ENCODE data around the gene DIS3L.
"Not testable (repeated sequence)": the region's sequence is repeated elsewhere in the genome, so short reads cannot be mapped to it uniquely, and the experiment has no call there.

The DIS3L gene

DNA sequence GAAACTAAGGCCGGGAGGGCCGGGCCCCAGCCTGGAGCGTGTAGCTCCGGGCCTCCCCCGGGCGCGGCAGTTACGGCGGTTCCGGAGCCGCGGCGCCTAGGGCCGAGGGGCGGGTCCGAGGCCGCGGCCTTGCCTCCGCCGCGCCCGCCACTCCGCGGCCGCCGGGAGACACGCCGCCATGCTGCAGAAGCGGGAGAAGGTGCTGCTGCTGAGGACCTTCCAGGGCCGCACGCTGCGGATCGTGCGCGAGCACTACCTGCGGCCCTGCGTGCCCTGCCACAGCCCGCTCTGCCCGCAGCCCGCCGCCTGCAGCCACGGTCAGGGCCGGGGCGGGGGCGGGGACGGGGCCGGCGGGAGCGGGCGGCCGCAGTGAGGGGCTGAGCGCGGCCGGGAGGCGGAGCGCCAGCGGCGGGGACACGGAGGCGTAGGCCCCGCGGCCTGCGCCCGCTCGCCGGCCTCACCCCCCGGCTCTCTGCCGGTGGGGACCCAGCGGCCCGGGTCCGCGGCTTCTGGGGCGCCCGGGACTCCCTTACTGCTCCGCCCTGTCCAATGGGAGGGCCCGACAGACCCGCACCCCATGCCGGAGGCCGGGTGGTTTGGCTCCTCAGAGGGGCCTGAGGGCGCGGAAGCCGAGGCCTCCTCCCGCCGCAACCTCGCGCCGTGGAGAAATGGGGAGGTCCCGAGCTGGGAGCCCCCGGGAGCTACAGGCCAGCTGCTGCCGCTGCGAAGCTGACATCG is at the start of gene DIS3L:
Gene DIS3L (plus strand): TSS at position 150 of the 738 bp plus-strand sequence. CDS start 29 bp downstream, at position 179.
- DNase-seq (ENCODE audit: low spot score): peak; percentile 74

DNA sequence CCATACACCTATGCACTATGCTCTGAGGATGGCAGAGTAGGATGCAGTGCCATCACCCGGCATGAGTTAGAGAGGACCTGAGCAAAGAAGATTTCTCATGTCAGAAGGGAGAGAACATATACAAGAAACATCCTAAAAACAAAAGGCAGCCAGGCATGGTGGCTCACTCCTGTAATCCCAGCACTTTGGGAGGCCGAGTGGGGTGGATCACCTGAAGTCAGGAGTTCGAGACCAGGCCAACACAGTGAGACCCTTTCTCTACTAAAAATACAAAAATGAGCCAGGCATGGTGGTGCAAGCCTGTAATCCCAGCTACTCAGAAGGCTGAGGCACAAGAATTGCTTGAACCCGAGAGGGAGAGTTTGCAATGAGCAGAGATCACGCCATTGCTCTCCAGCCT is 47.5 kb upstream of the DIS3L start:
- DNase-seq (ENCODE audit: low spot score): not testable (repeated sequence)

DNA sequence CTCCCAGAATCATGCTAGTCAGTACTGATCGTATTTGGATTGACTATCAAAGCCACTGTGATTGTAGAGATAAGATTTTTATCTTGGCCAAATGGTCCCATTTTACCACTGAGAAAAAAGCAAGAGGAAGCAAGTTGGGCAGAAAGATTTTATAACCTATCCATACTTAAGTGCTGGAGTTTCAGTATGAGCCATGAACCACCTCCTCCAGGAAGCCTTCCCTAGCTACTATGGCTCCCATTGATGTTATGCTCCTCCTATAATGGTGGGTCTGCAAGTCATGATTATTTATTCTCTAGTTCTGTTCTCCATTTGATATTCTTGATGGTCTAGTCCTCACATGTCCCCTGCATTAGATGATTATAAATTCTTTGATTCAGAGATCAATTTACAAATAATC is 46.4 kb upstream of the DIS3L start:
- DNase-seq (ENCODE audit: low spot score): no peak

DNA sequence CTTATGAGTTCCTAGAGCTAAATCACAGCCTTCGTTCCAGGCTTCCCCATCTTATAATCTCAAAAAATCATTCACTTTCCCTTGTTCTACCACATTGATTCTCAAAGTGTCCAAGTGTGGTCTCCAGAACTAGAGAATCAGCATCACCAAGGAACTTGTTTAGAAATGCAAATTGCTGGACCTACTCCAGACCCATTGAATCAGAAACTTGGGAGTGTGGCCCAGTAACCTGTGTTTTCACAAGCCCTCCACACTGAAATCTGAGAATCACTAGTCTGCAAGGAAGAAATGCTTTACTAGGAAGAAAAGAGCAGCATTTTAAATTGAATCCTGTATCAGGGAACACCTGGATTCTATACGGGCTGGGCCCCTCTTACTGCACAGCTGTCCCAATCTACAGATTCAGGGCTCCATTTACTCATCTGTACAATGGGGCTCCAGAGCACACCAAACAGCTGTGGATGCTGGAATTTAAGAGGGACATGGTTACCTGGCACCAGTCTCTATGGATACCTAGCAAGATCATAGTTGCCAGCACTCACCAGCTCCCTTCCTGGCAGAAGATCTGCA is 43.7 kb upstream of the DIS3L start:
- DNase-seq (ENCODE audit: low spot score): no peak

DNA sequence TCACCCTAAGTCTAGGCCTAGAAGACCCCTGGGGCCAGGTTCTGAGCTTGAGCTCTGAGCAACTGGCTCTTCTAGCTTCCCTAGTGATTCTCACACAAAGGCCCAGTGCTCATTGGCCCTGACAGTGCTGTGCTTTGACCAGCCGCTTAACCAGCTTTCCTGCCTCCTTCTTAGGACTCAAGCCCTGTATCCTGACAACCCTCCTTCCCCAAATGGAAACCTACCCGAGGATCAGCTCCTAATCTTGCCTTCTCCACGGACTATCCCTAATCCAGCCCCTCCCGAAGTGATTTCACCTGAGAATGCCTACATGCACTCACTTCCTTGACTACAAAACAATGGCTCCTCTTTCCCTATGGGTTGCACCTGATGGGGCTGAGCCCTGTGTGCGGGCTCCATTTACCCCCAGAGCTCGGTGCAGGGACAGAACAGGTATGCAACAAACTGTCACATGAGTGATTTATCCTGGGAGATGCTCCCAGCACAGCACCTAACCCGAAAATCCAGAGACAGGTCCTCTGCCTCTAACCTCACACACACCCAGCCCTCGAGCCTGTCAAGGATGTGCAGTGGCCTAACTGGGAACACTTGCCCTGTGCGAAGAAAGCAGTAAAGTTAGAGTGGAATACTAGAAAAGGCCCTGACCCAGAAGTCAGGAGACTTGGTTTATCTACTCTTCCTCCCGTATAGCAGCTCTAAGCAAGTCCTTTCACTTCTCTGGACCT is 42.1 kb upstream of the DIS3L start:
- no peak for DNase-seq (ENCODE audit: low spot score)

DNA sequence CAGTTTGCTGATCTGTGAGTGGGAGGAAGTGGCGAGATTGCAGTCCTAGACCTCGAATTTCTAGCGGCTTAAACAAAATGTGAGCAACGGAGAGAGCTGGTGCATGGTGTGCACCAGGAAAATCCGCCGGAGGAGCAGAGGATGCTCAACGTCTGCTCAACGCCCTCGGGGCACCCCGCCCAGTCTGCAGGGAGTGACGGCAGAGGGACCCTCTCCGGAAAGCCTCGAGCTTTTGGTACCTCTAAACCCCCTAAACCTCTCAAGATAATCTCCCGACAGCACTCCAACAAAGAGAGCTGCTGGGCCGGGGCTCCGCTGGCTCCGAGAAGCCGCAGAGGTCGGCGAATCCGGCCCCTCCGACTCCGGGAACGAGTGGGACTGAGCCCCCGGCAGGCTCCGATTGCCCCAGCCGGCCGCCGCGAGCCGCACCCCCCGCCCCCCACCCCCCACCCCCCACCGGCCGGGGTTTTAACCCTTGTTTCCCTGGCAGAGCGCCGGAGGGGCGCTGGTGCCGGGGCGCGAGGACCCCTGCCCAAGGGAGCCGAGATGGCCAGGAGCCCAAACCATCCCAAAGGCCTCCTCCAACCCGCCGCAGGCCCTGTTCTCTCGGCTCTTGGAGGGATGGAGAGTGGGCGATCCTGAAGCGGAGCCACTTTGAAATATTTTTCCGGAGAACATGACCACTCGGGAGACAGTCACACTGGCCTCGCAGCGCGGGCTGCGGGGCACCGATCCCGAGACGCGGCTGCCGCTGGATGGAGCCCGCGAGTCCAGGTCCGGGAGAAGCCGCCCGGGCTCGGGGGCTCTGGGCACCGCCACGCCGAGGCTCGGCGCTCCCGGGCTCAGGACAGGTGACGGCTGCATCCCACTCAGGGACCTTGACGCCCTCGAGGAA is 41.3 kb upstream of the DIS3L start:
- DNase-seq (ENCODE audit: low spot score): peak; percentile 95

DNA sequence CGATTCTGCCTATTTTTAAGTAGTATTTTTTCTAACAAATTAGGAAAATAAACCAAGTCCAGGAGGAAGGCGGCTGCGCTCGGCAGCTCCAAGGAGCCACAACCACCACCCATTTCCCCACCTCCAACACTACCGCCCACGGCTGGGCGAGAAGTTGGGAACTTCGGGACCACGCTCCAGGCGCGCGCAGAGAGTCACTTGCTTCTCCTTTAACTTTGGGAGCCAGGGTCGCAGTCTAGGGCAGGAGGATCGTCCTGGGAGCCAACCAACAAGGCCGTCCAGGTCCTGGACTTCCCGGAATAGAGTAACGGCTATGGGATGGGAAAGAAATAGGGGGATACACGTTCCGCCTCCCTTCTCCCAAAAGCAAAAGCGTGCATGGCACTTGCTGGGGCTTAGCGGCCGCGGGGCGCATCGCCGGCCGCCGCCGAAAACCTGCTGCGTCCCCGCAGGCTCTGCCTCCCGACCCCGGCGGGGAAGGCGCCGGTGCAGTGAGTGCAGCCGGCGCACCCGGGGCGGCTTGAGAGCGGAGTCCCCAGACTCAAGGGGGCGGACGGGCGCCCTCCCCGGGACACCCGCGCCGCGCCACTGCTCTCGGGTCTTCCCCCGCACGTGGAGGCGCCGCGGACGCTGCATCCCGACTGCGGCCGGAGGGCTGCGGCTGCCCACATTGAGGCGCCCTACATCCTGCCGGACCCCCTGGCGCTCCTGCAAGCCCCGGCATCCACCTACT is 40.5 kb upstream of the DIS3L start:
- peak; percentile 75 for DNase-seq (ENCODE audit: low spot score)

DNA sequence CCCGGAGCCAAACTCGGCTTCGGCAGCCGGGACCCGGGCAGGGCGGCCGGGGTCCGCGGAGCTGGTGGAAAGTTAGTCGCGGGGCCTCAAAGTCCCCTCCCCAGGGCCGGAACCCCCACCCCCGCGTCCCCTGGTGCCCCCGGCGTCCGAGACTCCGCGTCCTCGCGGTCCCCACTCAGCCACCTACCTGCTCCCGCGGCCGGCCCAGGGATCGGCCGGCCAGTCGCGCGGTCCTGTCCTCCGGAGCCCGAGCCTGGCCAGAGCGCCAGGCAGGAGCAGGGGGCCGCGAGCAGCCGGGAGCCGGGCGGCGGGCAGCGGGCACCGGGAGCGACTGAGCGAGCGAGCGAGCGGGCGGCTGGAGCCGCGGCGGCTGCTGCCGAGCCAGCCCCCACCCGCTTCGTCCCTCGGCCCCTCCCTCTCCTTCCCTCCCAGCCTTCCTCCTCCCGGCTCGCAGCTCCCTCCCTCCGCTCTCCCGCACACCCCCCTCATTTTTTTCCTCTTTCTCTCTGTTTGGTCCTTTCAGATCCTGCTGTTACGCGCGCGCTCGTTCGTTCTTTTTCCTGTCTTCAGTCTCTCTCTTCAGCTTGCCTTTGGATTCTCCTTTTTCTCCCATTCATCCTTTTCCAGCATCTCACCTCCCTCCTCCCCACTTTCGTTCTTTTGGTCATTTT is 39.8 kb upstream of the DIS3L start, which contains the start of gene MEGF11:
Gene MEGF11 (minus strand): TSS at position 333 of the 671 bp plus-strand sequence. CDS start 125,347 bp downstream, outside the sequence.
- peak; percentile 64 for DNase-seq (ENCODE audit: low spot score)

DNA sequence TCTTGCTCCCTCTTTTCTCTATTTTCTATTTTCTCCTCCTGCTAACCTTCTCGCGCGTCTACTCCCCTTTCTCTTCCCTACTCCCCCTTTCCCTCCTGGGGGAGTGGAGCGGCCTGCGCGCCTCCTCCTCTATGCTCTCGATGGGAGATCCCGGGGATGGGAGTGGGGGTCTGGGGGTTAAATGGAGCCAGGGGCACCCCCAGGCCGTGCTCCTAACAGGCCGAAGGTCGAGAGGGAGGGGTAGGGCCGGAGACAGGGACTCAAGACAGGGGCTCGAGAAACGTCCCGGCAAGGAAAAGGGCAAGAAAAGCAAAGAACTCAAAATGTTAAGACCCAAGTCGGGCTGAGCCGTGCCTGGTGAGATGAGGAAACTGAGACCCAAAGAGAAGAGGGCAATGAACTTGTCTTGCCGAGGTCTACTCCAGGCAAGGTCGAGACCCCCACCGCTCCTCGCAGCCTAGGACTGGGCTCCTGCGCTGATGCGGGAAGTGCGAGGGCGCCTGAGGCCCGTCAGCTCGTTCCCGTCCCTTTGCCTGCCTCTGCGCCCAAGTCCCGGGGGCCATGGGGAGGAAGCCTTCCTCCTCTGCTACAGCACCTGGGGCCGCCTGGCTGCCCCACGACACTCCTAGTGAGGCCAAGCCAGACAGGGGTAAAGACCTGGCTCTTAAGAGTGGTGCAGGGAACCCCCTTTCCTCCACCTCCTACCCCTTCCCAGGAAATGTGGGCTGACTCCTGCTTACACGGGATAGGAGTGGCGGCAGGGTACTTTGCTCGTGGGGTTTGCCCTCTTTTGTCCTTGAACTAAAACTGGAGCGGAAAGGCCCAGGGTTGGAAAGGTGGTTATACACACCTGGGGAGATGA is 39.0 kb upstream of the DIS3L start:
- no peak for DNase-seq (ENCODE audit: low spot score)

DNA sequence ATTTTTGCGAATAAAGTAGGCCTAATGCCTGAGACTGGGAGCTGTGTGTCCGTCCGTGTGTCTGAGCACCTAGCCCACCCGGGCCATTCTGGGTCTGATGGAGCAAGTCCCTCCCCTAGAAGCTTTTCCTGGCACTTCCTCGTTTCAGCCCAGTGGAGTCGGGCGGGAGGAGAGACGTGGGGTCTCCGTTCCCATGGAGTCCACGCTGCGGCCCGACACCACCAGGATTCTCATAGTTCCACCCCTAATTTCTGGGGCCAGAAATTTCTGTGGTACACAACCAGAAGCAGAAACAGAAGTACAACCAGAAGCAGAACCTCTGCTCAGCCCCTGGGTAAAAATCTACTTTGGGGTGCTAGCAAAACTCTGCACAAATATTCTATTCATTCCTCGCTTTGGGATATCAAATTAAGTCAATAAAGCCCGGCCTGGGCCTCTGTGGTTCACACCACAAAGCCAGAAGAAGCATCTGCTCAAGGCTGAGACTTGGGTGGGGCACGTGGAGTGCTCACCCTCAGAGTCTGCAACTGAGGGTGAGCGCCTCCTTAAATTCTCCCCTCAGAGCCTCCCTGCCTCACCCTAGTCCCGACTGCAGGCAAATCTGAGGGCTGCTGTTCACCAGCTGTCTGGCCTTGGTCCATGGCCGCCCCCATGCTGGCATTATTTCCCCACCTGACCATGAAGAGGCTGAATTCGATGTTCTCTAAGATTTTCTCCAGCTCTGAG is 38.3 kb upstream of the DIS3L start:
- no peak for DNase-seq (ENCODE audit: low spot score)

DNA sequence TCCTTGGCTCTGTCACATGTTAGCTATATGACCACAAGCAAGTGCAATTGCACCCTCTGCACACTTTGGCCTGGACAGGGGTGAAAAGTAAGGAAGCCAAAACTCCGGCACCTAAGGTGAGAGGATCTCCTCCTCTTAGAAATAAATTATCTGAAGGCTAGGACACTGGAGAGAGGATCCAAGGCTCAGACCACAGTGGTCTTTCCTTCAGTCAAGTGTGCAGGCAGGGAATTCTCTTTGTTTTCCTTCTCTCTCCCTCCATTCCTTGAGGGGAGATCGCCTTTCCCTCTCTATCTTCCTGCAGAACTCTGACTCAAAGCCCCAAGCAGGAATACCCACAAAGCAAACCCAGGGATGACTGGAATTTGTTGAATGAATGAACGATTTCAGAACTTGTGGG is 36.7 kb upstream of the DIS3L start:
- DNase-seq (ENCODE audit: low spot score): no peak

DNA sequence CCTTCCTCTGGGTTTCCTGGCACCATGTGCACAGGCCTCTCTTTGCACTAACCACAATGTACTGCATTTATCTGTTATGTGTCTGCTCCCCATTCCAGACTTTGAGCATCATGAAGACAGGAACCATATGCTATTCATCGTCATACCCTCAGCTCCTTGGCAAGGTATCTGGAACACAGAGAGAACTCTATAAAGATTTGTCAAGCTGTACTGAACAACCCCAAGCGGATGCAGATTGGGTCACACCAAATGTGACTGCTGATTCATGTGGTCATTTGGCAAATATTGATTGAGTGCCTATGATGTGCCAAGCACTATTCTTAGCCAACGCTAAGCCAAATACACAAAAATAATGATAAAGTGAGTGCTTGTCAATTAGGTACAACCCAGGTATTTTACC is 32.3 kb upstream of the DIS3L start:
- DNase-seq (ENCODE audit: low spot score): no peak

DNA sequence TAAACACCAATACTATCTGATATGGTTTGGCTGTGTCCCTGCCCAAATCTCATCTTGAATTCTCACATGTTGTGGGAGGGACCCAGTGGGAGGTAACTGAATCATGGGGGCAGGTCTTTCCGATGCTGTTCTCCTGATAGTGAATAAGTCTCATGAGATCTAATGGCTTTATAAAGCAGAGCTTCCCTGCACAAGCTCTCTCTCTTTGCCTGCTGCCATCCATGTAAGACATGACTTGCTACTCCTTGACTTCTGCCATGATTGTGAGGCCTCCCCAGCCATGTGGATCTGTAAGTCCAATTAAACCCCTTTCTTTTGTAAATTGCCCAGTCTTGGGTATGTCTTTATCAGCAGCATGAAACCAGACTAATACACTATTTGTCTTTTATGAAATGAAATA is 30.5 kb upstream of the DIS3L start:
- DNase-seq (ENCODE audit: low spot score): not testable (repeated sequence)

DNA sequence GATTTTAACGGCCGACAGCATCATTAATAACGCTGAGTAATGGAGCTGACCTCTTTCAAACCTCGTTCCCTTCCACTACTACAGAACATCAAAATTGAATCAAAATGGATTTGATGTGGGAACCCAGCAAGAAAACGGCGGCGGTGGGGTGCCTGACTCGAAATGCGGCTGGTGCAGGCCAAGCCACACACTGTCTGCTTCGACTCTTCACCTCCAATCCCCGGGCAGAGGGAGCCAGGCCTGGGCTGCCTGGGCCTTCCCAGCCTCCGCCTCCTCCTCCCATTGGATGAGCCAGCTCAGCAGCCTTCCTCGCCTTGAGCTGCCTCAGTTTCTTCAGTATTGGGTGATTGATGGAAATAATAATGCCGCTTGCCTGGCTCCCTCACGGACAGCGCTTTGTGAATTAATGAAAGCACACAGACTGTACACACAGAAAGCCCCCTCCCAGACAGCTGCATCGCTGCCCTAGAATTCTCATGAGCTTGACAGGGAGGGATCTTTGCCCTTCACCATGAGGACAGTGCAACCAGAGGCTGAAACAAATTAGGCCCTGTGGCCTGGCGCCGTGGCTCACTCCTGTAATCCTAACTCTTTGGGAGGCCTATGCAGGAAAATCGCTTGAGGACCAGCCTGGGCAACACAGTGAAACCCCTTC is 28.4 kb upstream of the DIS3L start:
- DNase-seq (ENCODE audit: low spot score): no peak

DNA sequence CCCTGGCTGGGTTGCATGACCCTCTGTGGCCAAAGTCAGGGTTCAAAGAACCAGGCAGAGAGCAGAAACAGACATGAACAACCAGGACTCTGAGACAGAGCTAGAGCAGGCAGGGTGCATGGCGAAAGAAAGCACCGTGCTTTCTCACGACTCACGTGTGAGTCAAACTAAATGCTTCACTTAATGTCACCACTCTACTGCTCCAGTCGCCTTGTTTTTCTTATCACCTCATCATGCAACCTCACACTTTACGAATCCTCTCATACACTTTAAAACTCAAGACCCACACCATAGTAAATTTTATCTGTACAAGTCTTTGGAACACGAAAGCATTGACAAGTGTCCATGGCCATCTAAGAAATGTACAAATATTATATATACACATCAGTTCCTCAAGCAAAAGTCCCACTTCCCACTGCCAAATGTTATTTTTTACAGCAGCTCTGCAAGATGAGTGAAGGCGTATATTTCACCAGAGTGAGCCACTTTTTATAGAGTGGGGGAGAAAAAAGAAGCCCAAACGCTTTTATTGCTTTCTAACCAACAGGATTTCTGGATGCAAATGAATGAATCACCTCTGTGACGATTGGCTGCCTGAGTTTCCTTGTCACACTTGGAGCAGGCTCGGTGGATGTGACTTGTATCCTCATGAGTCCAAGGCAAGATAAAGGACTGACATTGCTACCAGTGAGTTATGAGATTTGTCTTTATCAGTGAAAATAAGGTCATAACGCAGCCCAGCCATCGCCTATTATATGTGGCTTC is 23.9 kb upstream of the DIS3L start:
- no peak for DNase-seq (ENCODE audit: low spot score)

DNA sequence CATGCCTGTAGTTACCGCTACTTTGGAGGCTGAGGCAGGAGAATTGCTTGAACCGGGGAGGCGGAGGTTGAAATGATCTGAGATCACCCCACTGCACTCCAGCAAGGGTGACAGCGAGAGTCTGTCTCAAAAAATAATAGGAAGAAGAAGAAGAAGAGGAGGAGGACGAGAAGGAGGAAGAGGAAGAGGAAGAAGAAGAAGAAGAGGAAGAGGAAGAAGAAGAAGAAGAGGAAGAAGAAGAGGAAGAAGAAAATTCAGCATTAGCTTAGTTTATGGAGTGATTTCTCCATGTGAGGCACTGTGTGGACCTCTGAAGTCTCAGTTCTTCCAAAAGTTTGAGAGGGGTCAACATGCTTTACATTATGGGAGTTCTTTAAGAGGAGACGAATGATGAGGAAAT is 22.4 kb upstream of the DIS3L start:
- no peak for DNase-seq (ENCODE audit: low spot score)

DNA sequence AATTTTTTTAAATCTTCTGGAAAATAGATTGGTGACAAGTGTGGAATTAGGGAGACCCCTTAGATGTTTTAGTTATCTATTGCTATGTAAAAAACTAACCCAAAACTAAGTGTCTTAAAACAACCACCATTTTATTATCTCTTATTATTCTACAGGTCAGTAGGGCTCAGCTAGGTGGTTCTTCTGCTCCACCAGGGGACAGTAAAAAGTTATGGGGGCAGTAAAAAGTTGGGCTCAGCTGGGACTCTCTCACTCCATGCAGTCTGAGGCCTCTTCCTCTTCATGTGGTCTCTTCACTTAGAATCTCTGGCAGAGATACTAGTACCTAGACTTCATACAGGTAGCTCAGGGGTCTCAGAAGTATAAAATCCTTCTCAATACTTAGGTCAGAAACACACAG is 18.0 kb upstream of the DIS3L start:
- DNase-seq (ENCODE audit: low spot score): no peak

DNA sequence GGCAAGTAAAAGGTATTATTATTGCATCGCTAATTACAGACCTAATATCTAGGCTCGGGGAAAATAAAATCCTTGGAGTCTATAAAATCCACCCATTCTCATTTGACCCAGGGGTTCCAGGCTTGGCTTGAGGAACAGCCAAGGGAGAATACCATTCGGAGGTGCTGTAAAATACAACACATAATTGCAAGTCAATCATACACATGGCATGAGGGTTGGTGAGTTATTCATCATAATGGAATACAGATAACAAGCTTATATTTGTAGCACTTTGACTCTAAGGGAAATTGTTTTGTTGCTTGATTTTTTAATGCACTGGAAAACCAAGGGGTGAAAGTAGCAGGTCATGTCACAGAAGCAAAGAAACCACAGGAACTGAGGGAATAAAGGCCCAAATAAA is 16.8 kb upstream of the DIS3L start:
- no peak for DNase-seq (ENCODE audit: low spot score)

Data from HuH-7 (cell line).